ENCODE results near the gene CD4.

Gene CD4

GRCh38 chr12:6825398-6826124 is 36.2 kb downstream of the CD4 start:
- Histone ChIP-seq H3K27me3 (peaks cover 99% of the 10 kb centered on the region), H3K4me2 (peak overlapping the region; percentile 52; the same call in 1 of the 2 replicates), H3K4me1 (peaks cover 40% of the 10 kb centered on the region), H3K4me3 (no peak overlapping the region), H4K20me1 (peaks cover 69% of the 10 kb centered on the region), H3K36me3 (no peaks in the 10 kb centered on the region), H3K27ac (no peak overlapping the region), H3K9ac (no peak overlapping the region), H3K9me3 (no peaks in the 10 kb centered on the region)
- no peak for TF ChIP-seq Cebpa-rat (IDR thresholded peaks at IDR 0.05)

- Histone ChIP-seq H3K4me3 (no peak overlapping the region), H3K36me3 (no peaks in the 10 kb centered on the region), H3K27me3 (peaks cover 99% of the 10 kb centered on the region), H3K4me1 (peaks cover 35% of the 10 kb centered on the region), H3K4me2 (peak overlapping the region; percentile 63; the same call in 1 of the 2 replicates), H3K9me3 (no peaks in the 10 kb centered on the region), H3K9ac (no peak overlapping the region), H4K20me1 (peaks cover 74% of the 10 kb centered on the region), H3K27ac (no peak overlapping the region)
- no peak for TF ChIP-seq Cebpa-rat (IDR thresholded peaks at IDR 0.05)
Measured at GRCh38 chr12:6826125-6826733, 36.9 kb downstream of the CD4 start.

- Histone ChIP-seq H3K9me3 (no peaks in the 10 kb centered on the region), H3K4me2 (peak overlapping the region; percentile 63), H3K4me3 (0 out of 2 replicates have a peak overlapping the region, but pooled peaks have one; percentile 14), H3K27ac (no peak overlapping the region), H4K20me1 (peaks cover 80% of the 10 kb centered on the region), H3K4me1 (peaks cover 32% of the 10 kb centered on the region), H3K9ac (no peak overlapping the region), H3K36me3 (no peaks in the 10 kb centered on the region), H3K27me3 (peaks cover 99% of the 10 kb centered on the region)
- no peak for TF ChIP-seq Cebpa-rat (IDR thresholded peaks at IDR 0.05)
Measured at GRCh38 chr12:6826734-6827436, 37.6 kb downstream of the CD4 start.

- peak overlapping the region; percentile 63 for H3K4me2 ChIP-seq
- no peak for TF ChIP-seq Cebpa-rat (IDR thresholded peaks at IDR 0.05)
- H4K20me1 ChIP-seq: peaks cover 80% of the 10 kb centered on the region
- H3K36me3 ChIP-seq: no peaks in the 10 kb centered on the region
- peaks cover 30% of the 10 kb centered on the region for H3K4me1 ChIP-seq
- no peak overlapping the region for H3K27ac ChIP-seq
- H3K9me3 ChIP-seq: no peaks in the 10 kb centered on the region
- H3K4me3 ChIP-seq: no peak overlapping the region
- H3K27me3 ChIP-seq: peaks cover 99% of the 10 kb centered on the region
- no peak overlapping the region for H3K9ac ChIP-seq
Measured at GRCh38 chr12:6827437-6827911, 38.1 kb downstream of the CD4 start.

DNA sequence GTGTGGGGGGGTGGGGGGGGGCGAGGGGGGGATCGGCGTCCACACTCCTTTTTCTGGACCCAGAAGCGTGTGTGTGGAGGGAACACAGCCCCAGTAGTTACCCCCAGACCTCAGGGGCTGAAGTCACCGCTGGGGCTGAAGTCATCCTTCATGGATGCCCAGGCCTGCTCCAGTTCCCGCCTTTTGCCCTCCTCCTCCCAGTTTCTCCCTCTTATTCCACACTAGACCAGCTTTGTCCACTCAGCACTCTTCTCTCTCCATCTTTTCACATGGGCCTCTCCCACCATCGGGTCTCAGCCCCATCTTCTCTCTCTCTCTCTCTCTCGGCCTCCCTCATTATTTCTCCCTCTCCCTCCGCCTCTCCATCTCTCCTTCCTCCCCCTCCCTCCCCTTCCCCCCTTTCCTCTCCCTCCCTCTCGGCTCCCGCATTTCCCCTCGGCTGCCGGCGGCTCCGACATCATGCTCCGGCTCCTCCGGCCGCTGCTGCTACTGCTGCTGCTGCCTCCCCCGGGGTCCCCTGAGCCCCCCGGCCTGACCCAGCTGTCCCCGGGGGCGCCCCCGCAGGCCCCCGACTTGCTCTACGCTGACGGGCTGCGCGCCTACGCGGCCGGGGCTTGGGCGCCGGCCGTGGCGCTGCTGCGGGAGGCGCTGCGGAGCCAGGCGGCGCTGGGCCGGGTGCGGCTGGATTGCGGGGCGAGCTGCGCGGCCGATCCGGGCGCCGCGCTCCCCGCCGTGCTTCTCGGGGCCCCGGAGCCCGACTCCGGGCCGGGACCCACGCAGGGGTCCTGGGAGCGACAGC is 38.9 kb downstream of the CD4 start, which contains the start of gene P3H3:
TSS of gene P3H3 (plus strand) at position 426 of the 799 bp plus-strand sequence. CDS start at position 460, 34 bp downstream.
- H3K27me3 ChIP-seq: peaks cover 98% of the 10 kb centered on the region
- H3K4me3 ChIP-seq: peak within 1 kb of the TSS; percentile 68
- H3K9ac ChIP-seq: peak within 1 kb of the TSS; percentile 61
- peak within 1 kb of the TSS; percentile 93 for H3K4me2 ChIP-seq
- H4K20me1 ChIP-seq: peaks cover 75% of the 10 kb centered on the region
- no peak for TF ChIP-seq Cebpa-rat (IDR thresholded peaks at IDR 0.05)
- H3K9me3 ChIP-seq: no peaks in the 10 kb centered on the region
- H3K4me1 ChIP-seq: peaks cover 30% of the 10 kb centered on the region
- H3K36me3 ChIP-seq: no peaks in the 10 kb centered on the region
- H3K27ac ChIP-seq: no peak within 1 kb of the TSS

DNA sequence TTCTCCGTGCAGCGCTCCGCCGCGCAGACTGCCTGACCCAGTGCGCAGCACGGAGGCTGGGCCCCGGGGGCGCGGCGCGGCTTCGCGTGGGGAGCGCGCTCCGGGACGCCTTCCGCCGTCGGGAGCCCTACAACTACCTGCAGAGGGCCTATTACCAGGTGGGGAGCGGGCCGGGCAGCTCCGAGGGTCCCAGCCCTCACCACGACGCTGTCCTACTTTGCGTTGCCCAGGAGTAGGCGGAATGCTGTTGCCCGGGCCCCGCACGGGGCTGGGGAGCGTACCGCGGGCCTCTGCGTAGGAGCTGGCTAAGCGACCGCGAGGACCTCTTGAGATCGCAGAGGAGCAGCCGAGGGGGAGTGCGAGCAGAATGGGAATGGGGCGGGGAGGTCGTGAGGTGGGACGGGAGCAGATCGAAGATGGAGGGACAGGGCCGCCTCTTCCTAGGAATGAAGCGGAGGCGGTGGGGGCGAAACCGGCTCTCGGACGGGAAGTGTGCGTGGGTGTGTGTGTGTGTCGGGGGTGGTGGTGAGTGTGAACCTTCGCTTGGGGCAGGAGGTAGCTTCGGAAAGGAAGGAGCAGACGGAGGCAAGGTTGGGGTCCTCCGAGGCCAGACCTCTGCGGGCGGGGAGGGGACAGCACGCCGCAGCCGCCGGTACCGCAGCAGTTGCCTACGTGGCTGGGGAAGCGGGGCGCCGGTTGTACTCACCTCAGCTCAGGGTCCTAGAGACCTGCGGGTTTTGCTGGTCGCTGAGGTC is 39.6 kb downstream of the CD4 start:
- H3K4me2 ChIP-seq: peak overlapping the region; percentile 93
- peaks cover 71% of the 10 kb centered on the region for H4K20me1 ChIP-seq
- H3K36me3 ChIP-seq: no peaks in the 10 kb centered on the region
- peak overlapping the region; percentile 61 for H3K9ac ChIP-seq
- H3K27ac ChIP-seq: no peak overlapping the region
- peaks cover 30% of the 10 kb centered on the region for H3K4me1 ChIP-seq
- no peaks in the 10 kb centered on the region for H3K9me3 ChIP-seq
- H3K4me3 ChIP-seq: peak overlapping the region; percentile 68
- no peak for TF ChIP-seq Cebpa-rat (IDR thresholded peaks at IDR 0.05)
- H3K27me3 ChIP-seq: peaks cover 98% of the 10 kb centered on the region

GRCh38 chr12:6829536-6830220 is 40.4 kb downstream of the CD4 start:
- H3K4me1 ChIP-seq: peaks cover 30% of the 10 kb centered on the region
- H3K27ac ChIP-seq: no peak overlapping the region
- no peaks in the 10 kb centered on the region for H3K36me3 ChIP-seq

DNA sequence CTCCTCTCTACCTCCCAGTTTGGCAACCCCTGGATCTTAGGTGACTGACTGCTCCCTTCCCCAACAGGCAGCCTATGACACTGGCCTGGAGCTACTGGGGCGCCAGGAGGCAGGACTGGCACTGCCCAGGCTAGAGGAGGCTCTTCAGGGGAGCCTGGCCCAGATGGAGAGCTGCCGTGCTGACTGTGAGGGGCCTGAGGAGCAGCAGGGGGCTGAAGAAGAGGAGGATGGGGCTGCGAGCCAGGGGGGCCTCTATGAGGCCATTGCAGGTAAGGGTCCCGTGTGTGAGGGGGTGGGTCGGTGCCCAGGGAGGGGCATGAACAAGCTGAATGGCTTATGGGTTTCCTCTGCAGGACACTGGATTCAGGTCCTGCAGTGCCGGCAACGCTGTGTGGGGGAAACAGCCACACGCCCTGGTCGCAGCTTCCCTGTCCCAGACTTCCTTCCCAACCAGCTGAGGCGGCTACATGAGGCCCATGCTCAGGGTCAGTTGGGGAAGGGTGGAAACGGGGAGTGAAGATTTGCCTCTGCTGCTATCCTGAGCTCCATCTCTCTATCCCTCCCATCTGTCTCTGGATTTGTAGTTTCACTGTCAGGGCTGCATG is 41.1 kb downstream of the CD4 start:
- H3K4me1 ChIP-seq: peaks cover 30% of the 10 kb centered on the region
- peaks cover 96% of the 10 kb centered on the region for H3K27me3 ChIP-seq
- peaks cover 61% of the 10 kb centered on the region for H4K20me1 ChIP-seq

More at GRCh38 chr12:6829536-6830220, 40.4 kb downstream of the CD4 start:
- H3K9me3 ChIP-seq: no peaks in the 10 kb centered on the region
- peak overlapping the region; percentile 93 for H3K4me2 ChIP-seq
- peaks cover 98% of the 10 kb centered on the region for H3K27me3 ChIP-seq
- H3K4me3 ChIP-seq: peak overlapping the region; percentile 68
- H3K9ac ChIP-seq: no peak overlapping the region
- no peak for TF ChIP-seq Cebpa-rat (IDR thresholded peaks at IDR 0.05)
- H4K20me1 ChIP-seq: peaks cover 68% of the 10 kb centered on the region

More for the DNA sequence above, 41.1 kb downstream of the CD4 start:
- H3K4me3 ChIP-seq: no peak overlapping the region
- no peak overlapping the region for H3K9ac ChIP-seq
- no peaks in the 10 kb centered on the region for H3K9me3 ChIP-seq
- no peak overlapping the region for H3K27ac ChIP-seq
- no peak for TF ChIP-seq Cebpa-rat (IDR thresholded peaks at IDR 0.05)
- H3K4me2 ChIP-seq: no peak overlapping the region
- H3K36me3 ChIP-seq: no peaks in the 10 kb centered on the region
